ENCODE data around the gene MMP3.

The MMP3 gene

GRCh38 chr11:102846292-102846691 is 2.9 kb upstream of the MMP3 start:
- TF ChIP-seq REST (IDR thresholded peaks at IDR 0.05; ENCODE audit: low read depth): no peak
- TF ChIP-seq CEBPB (IDR thresholded peaks at IDR 0.05): no peak
- no peak for TF ChIP-seq ZBTB7A (IDR thresholded peaks at IDR 0.05; ENCODE audit: low read depth)
- TF ChIP-seq YY1 (IDR thresholded peaks at IDR 0.05; ENCODE audit: low read depth): no peak
- TF ChIP-seq NFIC (IDR thresholded peaks at IDR 0.05): no peak
- TF ChIP-seq EP300 (IDR thresholded peaks at IDR 0.05; ENCODE audit: borderline replicate concordance): no peak
- TF ChIP-seq TCF12 (IDR thresholded peaks at IDR 0.05; ENCODE audit: low read depth): no peak
- no peak for TF ChIP-seq TAF1 (IDR thresholded peaks at IDR 0.05; ENCODE audit: low read depth)
- TF ChIP-seq USF1 (IDR thresholded peaks at IDR 0.05): no peak
- no peak for TF ChIP-seq FOXM1 (IDR thresholded peaks at IDR 0.05; ENCODE audit: borderline replicate concordance, low read depth)
- TF ChIP-seq MAX (IDR thresholded peaks at IDR 0.05): no peak

- TF ChIP-seq TAF1 (IDR thresholded peaks at IDR 0.05; ENCODE audit: low read depth) (no peak), NFIC (IDR thresholded peaks at IDR 0.05) (no peak), EP300 (IDR thresholded peaks at IDR 0.05; ENCODE audit: borderline replicate concordance) (no peak)
These were observed 479 bp downstream of the MMP3 start for GRCh38 chr11:102842930-102843329.

- TF ChIP-seq NFIC (IDR thresholded peaks at IDR 0.05): peak; percentile 37
- TF ChIP-seq EP300 (IDR thresholded peaks at IDR 0.05; ENCODE audit: borderline replicate concordance): no peak
- TF ChIP-seq TEAD4 (IDR thresholded peaks at IDR 0.05): no peak
These were observed 3.4 kb downstream of the MMP3 start for GRCh38 chr11:102840018-102840417.

- no peak for TF ChIP-seq MAX (IDR thresholded peaks at IDR 0.05)
- TF ChIP-seq YY1 (IDR thresholded peaks at IDR 0.05; ENCODE audit: low read depth): no peak
- no peak for TF ChIP-seq ZBTB7A (IDR thresholded peaks at IDR 0.05; ENCODE audit: low read depth)
- TF ChIP-seq CREB1 (IDR thresholded peaks at IDR 0.05; ENCODE audit: low read depth): no peak
- TF ChIP-seq FOXM1 (IDR thresholded peaks at IDR 0.05; ENCODE audit: borderline replicate concordance, low read depth): no peak
- TF ChIP-seq TAF1 (IDR thresholded peaks at IDR 0.05; ENCODE audit: low read depth): no peak
- no peak for TF ChIP-seq RAD21 (IDR thresholded peaks at IDR 0.05; ENCODE audit: low read depth)
- no peak for TF ChIP-seq CEBPB (IDR thresholded peaks at IDR 0.05)
- no peak for TF ChIP-seq EP300 (IDR thresholded peaks at IDR 0.05; ENCODE audit: borderline replicate concordance)
- TF ChIP-seq TEAD4 (IDR thresholded peaks at IDR 0.05): no peak
- no peak for TF ChIP-seq USF1 (IDR thresholded peaks at IDR 0.05)
These were observed 5.8 kb downstream of the MMP3 start for GRCh38 chr11:102837646-102838045.

- no peak for TF ChIP-seq NFIC (IDR thresholded peaks at IDR 0.05)
- no peak for TF ChIP-seq RAD21 (IDR thresholded peaks at IDR 0.05; ENCODE audit: low read depth)
- no peak for TF ChIP-seq ZBTB7A (IDR thresholded peaks at IDR 0.05; ENCODE audit: low read depth)
- TF ChIP-seq FOXM1 (IDR thresholded peaks at IDR 0.05; ENCODE audit: borderline replicate concordance, low read depth): no peak
- TF ChIP-seq CREB1 (IDR thresholded peaks at IDR 0.05; ENCODE audit: low read depth): no peak
- TF ChIP-seq EP300 (IDR thresholded peaks at IDR 0.05; ENCODE audit: borderline replicate concordance): no peak
- TF ChIP-seq YY1 (IDR thresholded peaks at IDR 0.05; ENCODE audit: low read depth): no peak
- TF ChIP-seq REST (IDR thresholded peaks at IDR 0.05; ENCODE audit: low read depth): no peak
- TF ChIP-seq MAX (IDR thresholded peaks at IDR 0.05): no peak
- no peak for TF ChIP-seq EGR1 (IDR thresholded peaks at IDR 0.05)
- TF ChIP-seq TAF1 (IDR thresholded peaks at IDR 0.05; ENCODE audit: low read depth): no peak
These were observed 6.3 kb downstream of the MMP3 start for GRCh38 chr11:102837156-102837555.

- TF ChIP-seq REST (IDR thresholded peaks at IDR 0.05; ENCODE audit: low read depth) (no peak), USF1 (IDR thresholded peaks at IDR 0.05) (no peak)
These were observed 7.0 kb downstream of the MMP3 start for GRCh38 chr11:102836290-102836875.
